ENCODE data around the gene SNX30.

Gene SNX30

DNA sequence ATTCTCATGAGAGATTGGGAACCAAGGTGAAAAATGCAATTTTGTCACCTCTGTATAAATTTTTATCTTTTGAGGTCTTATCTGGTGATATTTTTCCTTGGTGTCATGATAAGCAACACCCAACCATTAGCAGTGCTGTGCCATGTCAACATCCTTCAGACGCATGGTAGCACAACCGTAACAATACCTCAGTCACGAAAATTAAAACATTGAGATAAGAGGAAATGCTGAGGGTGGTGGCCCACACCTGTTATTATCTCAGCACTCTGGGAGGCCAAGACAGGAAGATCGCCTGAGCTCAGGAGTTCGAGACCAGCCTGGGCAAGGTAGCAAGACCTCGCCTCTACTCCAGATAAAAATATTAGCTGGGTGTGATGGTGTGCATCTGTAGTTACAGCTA lies 107.4 kb downstream of the SNX30 start:
- DNase-seq (ENCODE audit: low read depth in 2 of 2) = no peak

DNA sequence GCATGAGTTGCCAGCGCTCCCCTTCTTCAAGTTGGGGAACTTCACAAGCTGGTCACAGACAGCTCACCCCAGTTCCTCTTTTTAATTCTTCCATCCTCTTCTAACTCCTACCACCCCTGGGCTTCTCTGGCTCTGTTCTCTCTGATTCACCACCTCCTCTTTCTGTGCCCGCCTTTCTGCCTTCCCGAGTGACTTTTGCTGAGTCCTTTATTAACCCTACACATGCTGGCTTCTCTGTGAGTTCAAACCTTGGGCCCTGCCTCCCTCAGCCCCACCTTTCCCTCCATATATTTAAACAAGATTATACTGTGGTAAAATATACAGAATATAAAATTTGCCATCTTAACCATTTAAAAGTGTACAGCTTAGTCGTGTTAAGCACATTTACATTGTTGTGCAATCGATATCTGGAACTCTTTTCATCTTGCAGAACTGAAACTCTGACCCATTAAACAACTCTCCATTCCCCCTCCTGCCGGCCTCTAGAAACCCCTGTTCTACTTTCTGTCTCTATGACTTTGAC lies 108.1 kb downstream of the SNX30 start:
- DNase-seq (ENCODE audit: low read depth in 2 of 2) = no peak

- DNase-seq (ENCODE audit: low read depth in 2 of 2) = no peak
These were observed 109.9 kb downstream of the SNX30 start for GRCh38 chr9:112860451-112860850.

DNA sequence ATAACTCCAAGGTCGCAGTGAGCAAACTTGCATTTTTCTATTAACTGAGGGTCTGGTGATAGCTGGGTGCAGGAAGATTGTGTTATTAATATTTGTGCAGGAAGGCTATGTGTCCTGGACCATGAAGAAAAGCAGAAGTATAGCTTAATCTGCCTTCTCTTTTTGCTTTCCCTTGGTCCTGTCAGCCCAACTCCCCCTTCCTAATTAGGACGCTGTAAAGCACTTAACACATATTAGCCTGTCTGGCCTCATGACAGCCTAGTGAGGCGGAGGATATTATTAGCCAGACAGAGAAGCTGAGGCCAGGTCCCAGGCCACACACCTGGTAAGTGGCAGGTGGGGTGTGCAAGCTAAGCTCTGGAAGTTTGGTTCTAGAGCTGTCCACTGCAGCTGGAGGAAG lies 110.6 kb downstream of the SNX30 start:
- DNase-seq (ENCODE audit: low read depth in 2 of 2) = no peak

DNA sequence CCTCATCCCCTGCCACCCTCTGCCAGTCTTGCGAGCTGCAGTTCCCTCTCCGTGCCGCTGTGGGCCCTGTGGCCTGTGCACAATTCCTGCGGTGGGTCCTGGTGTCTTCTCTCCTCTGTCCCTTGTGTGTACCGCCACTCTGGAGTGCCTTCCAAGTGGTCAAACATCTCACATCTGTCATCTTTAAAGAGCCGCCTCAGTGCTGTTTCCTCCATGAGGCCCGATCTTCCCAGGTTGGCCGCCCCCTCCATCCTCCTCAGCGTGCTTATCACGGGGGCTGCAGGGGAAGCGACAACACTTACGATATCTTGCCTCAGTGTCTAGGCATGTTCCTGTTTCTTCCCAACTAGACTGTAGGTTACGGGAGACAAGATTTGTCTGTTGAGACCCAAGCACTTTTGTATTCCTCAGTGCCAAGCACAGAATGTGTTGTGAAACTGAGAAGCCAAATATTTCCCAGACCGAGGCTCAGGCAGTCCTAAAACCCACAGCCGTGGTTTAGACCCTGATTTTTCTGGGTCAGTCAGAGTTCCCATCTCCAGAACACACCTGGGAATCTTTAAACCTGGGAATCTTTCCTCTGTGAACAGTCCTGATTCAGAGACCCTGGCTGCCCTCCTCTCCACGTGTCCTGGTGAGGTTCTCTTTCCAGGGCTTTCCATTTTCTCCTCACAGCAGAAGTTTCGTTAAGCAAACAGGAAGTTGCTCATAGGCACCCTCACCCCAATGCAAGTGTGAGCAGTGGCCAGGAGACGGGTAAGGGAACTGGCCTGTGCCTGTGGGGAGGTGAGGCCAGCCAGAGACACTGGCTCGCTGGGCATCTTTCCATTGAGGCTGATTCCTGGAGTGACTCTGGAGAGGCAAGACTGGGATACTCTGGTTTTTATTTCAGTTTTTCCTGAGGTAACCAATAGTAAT lies 111.3 kb downstream of the SNX30 start:
- DNase-seq (ENCODE audit: low read depth in 2 of 2) = no peak

DNA sequence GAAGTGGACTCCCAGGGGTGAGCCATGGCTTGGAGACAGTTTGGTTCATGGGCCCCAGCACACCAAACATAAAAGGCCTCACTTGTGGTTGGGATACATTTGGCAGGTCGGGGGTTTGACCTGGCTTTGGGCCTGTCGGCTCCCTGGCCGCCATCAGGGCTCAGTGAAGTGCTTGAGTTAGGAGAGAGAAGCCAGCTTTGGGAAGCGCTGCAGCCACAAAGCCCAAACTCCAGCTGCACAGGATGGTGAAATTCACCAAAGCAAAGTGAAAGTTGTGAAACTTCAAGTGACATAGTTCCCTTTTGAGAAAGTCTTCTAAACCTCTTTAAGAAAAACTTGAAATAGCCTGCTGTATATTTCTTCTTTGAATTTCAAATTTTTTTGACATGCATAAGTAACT lies 112.7 kb downstream of the SNX30 start:
- no peak for DNase-seq (ENCODE audit: low read depth in 2 of 2)

DNA sequence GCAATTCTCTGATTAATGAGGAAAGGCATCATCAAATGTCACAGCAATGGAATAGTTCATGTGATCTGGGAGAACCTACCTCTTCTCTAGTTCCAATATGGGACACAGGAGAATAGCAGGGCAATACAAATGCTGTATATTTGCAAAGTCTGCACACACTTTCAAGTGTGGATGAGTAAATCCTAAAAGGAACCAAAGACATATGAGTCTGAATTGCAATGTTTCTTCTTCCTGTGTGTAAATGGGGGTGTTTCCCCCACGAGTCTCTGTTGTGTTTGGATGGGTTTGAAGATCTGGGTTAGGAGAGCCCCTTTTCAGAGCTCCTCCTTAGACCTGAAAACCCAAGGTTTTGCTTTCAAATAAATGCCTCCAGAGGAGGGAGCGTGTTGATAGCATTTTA lies 113.2 kb downstream of the SNX30 start:
- DNase-seq (ENCODE audit: low read depth in 2 of 2) = no peak

- DNase-seq (ENCODE audit: low read depth in 2 of 2) = no peak
These were observed 113.8 kb downstream of the SNX30 start for GRCh38 chr9:112864403-112864802.

GRCh38 chr9:112864982-112865381 lies 114.4 kb downstream of the SNX30 start:
- no peak for DNase-seq (ENCODE audit: low read depth in 2 of 2)

GRCh38 chr9:112866662-112867274 lies 116.2 kb downstream of the SNX30 start:
- DNase-seq (ENCODE audit: low read depth in 2 of 2) = no peak

GRCh38 chr9:112867275-112867991 lies 116.9 kb downstream of the SNX30 start:
- DNase-seq (ENCODE audit: low read depth in 2 of 2) = no peak

GRCh38 chr9:112868461-112868860 lies 117.9 kb downstream of the SNX30 start:
- DNase-seq (ENCODE audit: low read depth in 2 of 2) = no peak

- no peak for DNase-seq (ENCODE audit: low read depth in 2 of 2)
These were observed 118.5 kb downstream of the SNX30 start for GRCh38 chr9:112869041-112869529.

DNA sequence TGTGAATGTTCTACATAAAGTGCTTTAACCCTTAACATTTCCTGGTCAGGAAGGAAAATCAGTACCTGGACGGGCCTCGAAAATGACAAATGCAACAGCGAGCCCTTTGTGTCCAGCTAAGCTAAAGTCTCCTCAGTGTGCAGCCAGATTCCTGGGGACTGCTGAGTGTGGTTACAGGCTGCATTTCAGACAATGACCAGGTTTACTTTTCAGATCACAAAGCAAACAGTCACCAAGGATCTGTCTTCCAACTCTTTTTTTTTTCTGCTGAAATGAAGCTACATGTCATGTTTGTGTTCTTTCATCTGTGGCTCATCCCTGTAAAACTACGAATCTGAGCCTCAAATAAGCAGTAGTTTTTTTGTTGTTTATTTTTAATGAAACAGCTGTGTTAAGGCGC lies 119.4 kb downstream of the SNX30 start:
- DNase-seq (ENCODE audit: low read depth in 2 of 2) = no peak

- DNase-seq (ENCODE audit: low read depth in 2 of 2) = no peak
These were observed 120.0 kb downstream of the SNX30 start for GRCh38 chr9:112870556-112870955.

GRCh38 chr9:112872019-112872418 lies 121.5 kb downstream of the SNX30 start:
- DNase-seq (ENCODE audit: low read depth in 2 of 2) = no peak

- DNase-seq (ENCODE audit: low read depth in 2 of 2) = no peak
These were observed 123.3 kb downstream of the SNX30 start for GRCh38 chr9:112873773-112874405.

DNA sequence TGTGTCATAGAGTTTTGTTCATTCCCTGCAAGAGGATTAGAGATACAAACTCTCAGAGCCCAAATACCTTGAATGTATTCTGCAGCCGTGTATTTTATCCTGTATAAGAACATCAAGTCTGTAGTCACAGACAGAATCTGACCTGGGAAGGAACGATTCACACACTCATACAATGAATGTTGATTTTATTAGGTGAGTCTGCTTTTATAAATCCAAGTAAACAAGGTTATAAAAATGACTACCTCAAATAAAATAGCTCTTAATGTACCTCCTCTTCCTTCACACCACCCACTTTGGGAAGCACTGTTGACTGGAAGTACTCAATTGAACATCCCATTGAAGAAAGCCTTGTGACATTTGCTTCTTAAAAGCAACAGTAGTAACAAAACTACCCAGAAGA lies 128.2 kb downstream of the SNX30 start:
- no peak for DNase-seq (ENCODE audit: low read depth in 2 of 2)

GRCh38 chr9:112880650-112881049 lies 130.1 kb downstream of the SNX30 start:
- no peak for DNase-seq (ENCODE audit: low read depth in 2 of 2)

DNA sequence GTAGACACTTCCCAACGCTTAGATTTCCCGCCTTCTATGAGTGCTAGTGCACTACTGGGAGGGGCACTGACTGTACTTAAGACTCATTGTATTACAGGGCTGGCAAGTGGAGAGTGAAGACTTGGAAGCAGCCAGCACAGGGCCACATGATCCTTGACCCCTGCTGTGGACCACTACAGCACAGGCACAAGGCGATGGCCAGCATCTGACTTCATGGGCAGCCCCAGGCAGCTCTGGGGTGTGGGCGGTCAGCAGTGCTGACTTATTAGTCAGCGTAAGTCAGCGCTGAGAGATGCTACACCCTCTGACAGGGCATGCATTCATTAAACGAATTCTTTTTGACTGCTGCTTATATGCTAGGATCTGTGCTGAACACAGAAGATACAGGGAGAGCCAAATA lies 130.8 kb downstream of the SNX30 start:
- DNase-seq (ENCODE audit: low read depth in 2 of 2) = no peak

- no peak for DNase-seq (ENCODE audit: low read depth in 2 of 2)
These were observed 133.5 kb downstream of the SNX30 start for GRCh38 chr9:112884101-112884500.

- DNase-seq (ENCODE audit: low read depth in 2 of 2) = no peak
These were observed 134.2 kb downstream of the SNX30 start for GRCh38 chr9:112884721-112885120.
